Kidney epithelial cell (primary cell): ENCODE data around the gene NOB1. TPM values are rescaled to one million over a fixed set of nuclear protein-coding genes. Genes with fewer than 3 reads are reported as not detected.

ENCODE experiments used
- DNase-seq: peaks from one replicate; pipeline ENCODE4 v3.0.0-alpha.2; 2010; ENCODE audit warnings: low read depth
- H3K27me3 ChIP-seq: 2 replicates; pipeline ENCODE4 v1.6.0; 2011; ENCODE audit warnings: low read length; ENCODE audit not compliant: control insufficient read depth, insufficient read depth
- H3K36me3 ChIP-seq: 2 replicates; pipeline ENCODE4 v1.5.1; 2011; ENCODE audit warnings: low read length; ENCODE audit not compliant: control insufficient read depth, insufficient read depth
- H3K4me3 ChIP-seq: 2 replicates; pipeline ENCODE4 v1.5.1; 2011; ENCODE audit warnings: low read depth, mild to moderate bottlenecking, control low read depth, low read length
- total RNA-seq: library from RNA; depleted of rRNA; stranded (reverse); fragments of >200 nt; gene quantifications from 2 replicates; pipeline ENCODE4 v1.2.3, GENCODE V29; 2015
- TF ChIP-seq, protein P1 (sequence below): IDR thresholded peaks from 2 replicates; pipeline ENCODE4 v1.5.1; 2011; ENCODE audit warnings: mild to moderate bottlenecking, moderate library complexity, low read length, control low read depth, inconsistent platforms; ENCODE audit not compliant: insufficient read depth, poor library complexity, severe bottlenecking

Gene NOB1
- total RNA-seq, 1 donor from 2014 or later, result 54.1 TPM

DNA sequence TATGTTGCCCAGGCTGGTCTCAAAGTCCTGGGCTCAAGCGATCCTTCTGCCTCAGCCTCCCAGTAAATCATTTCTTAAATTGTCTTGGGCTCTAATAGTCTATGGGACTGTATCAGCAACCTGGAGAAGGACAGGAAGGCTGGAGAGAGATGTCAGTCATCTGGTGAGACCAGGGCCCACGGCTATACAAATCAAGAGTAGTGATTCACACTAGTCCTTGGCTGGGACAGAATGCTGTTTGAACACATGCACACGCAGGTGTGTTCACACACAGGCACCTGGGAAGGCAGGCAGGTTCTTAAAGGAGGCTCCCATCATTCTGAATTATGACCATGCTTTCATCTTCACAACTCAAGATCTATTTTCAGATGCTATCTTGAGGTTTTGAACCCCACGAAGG is 42.4 kb downstream of the NOB1 start:
- DNase-seq, result no peak
- H3K4me3 ChIP-seq, result no peak overlapping the region
- TF ChIP-seq, protein P1, sequence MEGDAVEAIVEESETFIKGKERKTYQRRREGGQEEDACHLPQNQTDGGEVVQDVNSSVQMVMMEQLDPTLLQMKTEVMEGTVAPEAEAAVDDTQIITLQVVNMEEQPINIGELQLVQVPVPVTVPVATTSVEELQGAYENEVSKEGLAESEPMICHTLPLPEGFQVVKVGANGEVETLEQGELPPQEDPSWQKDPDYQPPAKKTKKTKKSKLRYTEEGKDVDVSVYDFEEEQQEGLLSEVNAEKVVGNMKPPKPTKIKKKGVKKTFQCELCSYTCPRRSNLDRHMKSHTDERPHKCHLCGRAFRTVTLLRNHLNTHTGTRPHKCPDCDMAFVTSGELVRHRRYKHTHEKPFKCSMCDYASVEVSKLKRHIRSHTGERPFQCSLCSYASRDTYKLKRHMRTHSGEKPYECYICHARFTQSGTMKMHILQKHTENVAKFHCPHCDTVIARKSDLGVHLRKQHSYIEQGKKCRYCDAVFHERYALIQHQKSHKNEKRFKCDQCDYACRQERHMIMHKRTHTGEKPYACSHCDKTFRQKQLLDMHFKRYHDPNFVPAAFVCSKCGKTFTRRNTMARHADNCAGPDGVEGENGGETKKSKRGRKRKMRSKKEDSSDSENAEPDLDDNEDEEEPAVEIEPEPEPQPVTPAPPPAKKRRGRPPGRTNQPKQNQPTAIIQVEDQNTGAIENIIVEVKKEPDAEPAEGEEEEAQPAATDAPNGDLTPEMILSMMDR, result no peak
- no peaks in the 10 kb centered on the region for H3K27me3 ChIP-seq
- H3K36me3 ChIP-seq, result no peaks in the 10 kb centered on the region

DNA sequence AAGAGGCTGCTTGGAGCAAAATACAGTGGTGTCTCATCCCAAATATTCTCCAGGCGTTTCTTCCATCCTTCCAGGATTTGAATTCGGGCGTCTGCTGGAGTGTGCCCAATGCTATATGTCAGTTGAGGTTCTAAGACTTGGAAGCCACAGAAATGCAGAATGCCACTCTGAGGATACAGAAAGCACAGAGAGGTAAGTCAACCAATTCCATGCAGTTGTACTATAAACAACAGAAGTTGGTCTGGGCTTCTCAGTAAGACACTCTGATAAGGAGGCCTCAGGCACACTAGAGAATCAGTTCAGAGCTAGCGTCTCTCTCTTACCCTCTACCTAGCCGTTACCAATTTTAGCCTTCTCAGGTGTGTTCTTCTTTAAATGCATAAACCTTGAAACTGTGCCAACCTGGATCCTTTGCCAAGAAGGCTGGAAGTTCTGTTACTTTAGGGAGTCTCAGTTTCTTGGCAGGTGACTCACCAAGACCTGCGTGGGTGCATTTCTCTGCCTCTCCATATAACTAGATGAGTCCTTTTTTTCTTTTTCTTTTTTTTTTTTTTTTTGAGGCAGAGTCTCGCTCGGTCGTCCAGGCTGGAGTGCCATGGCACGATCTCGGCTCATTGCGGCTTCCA is 43.5 kb downstream of the NOB1 start:
- Histone ChIP-seq H3K27me3 (no peaks in the 10 kb centered on the region), H3K4me3 (no peak overlapping the region), H3K36me3 (no peaks in the 10 kb centered on the region)
- peak; percentile 63 for DNase-seq
- TF ChIP-seq, protein P1, result no peak

GRCh38 chr16:69709456-69710084 is 45.2 kb downstream of the NOB1 start:
- Histone ChIP-seq H3K27me3 (no peaks in the 10 kb centered on the region), H3K36me3 (no peaks in the 10 kb centered on the region), H3K4me3 (no peak overlapping the region)
- no peak for DNase-seq
- TF ChIP-seq, protein P1, result peak; percentile 52

DNA sequence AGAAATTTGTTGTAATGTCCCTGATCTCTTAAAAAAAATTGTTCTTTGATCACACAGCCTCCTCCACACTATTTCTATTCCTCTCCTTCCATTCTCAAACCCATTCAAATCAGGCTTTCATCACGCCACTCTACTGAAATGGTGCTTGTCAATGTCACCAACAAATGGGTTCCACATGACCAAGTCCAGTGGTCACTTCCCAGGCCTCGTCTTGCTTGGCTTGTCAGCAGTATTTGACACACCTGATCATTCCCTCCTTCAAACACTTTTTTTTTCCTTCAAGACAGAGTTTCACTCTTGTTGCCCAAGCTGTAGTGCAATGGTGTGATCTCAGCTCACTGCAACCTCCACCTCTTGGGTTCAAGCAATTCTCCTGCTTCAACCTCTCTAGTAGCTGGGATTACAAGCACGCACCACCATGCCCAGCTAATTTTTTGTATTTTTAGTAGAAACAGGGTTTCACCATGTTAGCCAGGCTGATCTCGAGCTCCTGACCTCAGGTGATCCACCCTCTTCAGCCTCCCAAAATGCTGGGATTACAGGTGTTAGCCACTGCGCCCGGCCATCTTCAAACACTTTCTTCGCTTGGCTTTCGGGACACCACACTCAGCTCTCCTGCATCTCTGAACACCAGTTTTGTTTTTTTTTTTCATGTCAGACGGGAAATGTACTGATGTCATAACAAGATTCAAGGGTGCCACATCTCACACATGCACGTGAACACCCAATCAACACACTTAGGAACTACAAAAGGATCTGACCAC is 46.6 kb downstream of the NOB1 start:
- Histone ChIP-seq H3K4me3 (no peak overlapping the region), H3K27me3 (no peaks in the 10 kb centered on the region), H3K36me3 (no peaks in the 10 kb centered on the region)
- DNase-seq, result no peak
- TF ChIP-seq, protein P1, result no peak

DNA sequence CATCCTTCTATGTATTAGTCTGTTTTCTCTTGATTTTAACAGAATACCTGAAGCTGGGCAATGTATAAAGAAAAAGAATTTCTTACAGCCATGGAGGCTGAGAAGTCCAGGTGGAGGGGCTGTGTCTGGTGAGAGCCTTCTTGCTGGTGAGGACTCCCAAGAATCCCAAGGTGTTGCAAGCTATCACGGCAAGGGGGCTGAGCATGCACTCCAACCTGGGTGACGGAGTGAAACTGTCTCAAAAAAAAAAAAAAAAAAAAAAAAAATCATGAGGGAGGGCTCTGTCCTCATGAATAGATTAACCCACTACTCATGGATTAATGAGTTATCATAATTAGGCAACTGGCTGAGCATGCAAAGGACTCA is 47.8 kb downstream of the NOB1 start:
- TF ChIP-seq, protein P1, result no peak
- H3K36me3 ChIP-seq, result no peaks in the 10 kb centered on the region
- H3K27me3 ChIP-seq, result no peaks in the 10 kb centered on the region
- no peak for DNase-seq
- no peak overlapping the region for H3K4me3 ChIP-seq
